Naive B cell (primary cell): Measurements from ENCODE around the gene LRRC7. TPM values are rescaled to one million over a fixed set of nuclear protein-coding genes. Genes with fewer than 3 reads are reported as not detected.

Experiments
- ATAC-seq, 2 donors: fragments of 150-1000 bp; cut with Tn5 transposase; 2 replicates each; pipeline ENCODE4 v1.10.0; 2021; ENCODE audit warnings: low read depth in 2 of 2, mild to moderate bottlenecking in 2 of 2, moderate library complexity in 2 of 2
- DNase-seq: peaks from one replicate; pipeline ENCODE4 v3.0.0; 2022
- H3K27ac Mint-ChIP-seq, 6 donors: one replicate each; pipeline ENCODE4 v1.8.0; 2020 to 2022; ENCODE audit warnings: mild to moderate bottlenecking in 6 of 6, mixed read lengths in 6 of 6, moderate library complexity in 5 of 6, inconsistent platforms in 2 of 6
- H3K27me3 Mint-ChIP-seq, 3 donors: one replicate each; pipeline ENCODE4 v1.8.0; 2021 to 2022; ENCODE audit warnings: mixed read lengths in 3 of 3, mild to moderate bottlenecking in 1 of 3
- H3K36me3 Mint-ChIP-seq, 2 donors: one replicate each; pipeline ENCODE4 v1.8.0; 2020 to 2022; ENCODE audit warnings: mixed read lengths in 2 of 2, inconsistent platforms in 1 of 2, mild to moderate bottlenecking in 1 of 2
- H3K4me1 Mint-ChIP-seq, 3 donors: one replicate each; pipeline ENCODE4 v1.8.0; 2020 to 2022; ENCODE audit warnings: mixed read lengths in 3 of 3, inconsistent platforms in 1 of 3, mild to moderate bottlenecking in 1 of 3, moderate library complexity in 1 of 3
- H3K4me3 Mint-ChIP-seq, 8 donors: one replicate each; pipeline ENCODE4 v1.8.0; 2020 to 2022; ENCODE audit warnings: mild to moderate bottlenecking in 8 of 8, mixed read lengths in 8 of 8, moderate library complexity in 8 of 8, inconsistent platforms in 2 of 8
- H3K9me3 Mint-ChIP-seq, 7 donors: one replicate each; pipeline ENCODE4 v1.8.0; 2020 to 2022; ENCODE audit warnings: mixed read lengths in 7 of 7, mild to moderate bottlenecking in 5 of 7, inconsistent platforms in 2 of 7, moderate library complexity in 1 of 7
- polyA plus RNA-seq, 6 donors: library from polyadenylated mRNA; unstranded; fragments of 300-500 nt; fragmentation: Illumina TruSeq; gene quantifications; one replicate each; pipeline ENCODE4 v1.2.3, GENCODE V29; 2021; ENCODE audit warnings: low read depth in 6 of 6

The LRRC7 gene
- under 1 TPM in 1 of 6 donors, not detected in 5; 0.13 TPM for polyA plus RNA-seq

DNA sequence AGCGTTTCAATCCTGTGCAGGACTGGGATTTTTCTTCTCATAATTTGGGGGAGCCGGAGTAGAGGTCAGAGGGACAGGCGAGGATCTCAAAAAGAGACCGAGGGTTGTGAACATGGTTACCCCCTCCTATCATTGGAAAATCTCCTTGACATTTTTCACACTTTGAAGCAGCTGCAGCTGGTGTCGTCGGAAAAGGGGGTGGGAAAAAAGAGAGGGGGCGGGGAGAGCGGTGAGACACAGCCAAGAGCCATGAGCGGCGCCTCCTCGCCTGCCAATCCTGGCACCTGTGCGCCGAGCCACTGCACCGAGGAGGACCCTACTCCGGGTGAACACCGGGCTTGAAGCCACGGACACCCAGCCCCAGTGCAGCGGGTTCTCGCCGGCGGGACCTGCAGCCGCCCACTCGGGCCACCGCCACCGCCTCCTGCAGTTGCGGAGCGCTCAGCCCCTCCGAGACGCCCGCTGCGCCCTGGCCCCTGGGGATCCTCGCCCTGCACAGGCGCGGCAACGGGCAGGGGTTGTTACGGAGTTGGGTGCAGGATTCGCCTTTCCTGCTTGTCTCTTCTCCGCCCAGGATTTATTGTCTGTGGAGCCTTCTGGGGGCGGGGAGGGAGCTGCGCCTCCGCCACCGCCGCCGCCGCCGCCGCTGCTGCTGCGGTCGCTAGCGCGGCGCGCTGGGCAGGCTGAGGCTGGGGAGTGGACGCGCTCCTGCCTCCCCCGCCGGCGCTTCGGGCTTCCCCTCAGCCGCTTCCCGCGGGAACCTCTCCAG is at the start of gene LRRC7:
Gene LRRC7, plus strand, starts transcription at position 271 of the 769 bp plus-strand sequence. CDS start 718 bp downstream, outside the sequence.
- ATAC-seq (no peak), DNase-seq (no peak)
- peak within 1 kb of the TSS in 6 of 8 donors; percentile 9 to 58 (median 49) for H3K4me3 Mint-ChIP-seq
- peaks cover 8 to 14% (median 9%) of the 10 kb centered on the region in 3 donors for H3K4me1 Mint-ChIP-seq
- H3K27me3 Mint-ChIP-seq: peaks cover 43 to 60% (median 46%) of the 10 kb centered on the region in 3 donors
- H3K36me3 Mint-ChIP-seq: peaks cover 0 to 16% of the 10 kb centered on the region in 2 donors
- H3K27ac Mint-ChIP-seq: peak within 1 kb of the TSS in 1 of 6 donors; percentile 32
- peaks cover 0 to 10% (median 2%) of the 10 kb centered on the region in 7 donors for H3K9me3 Mint-ChIP-seq

DNA sequence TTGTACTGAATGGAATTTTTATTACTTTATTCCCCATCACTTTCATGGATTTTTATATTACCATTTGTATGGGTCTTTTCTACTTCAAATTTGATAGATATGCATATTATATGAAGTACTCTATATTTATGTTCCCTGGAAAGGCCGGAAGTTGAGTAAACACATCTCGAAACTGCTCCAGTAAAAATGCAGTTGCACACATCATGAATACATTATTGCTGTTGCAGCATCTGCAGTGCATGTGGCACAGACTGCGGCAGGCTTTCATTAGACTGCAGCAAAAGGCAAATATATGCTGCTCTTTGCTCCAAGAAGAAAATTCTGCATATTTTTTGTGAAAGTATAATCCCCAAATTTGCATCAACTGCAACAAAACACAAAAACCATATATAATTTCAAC is 48.7 kb upstream of the LRRC7 start:
- DNase-seq: no peak
- no peaks in the 10 kb centered on the region for H3K36me3 Mint-ChIP-seq
- no peak for ATAC-seq
- no peak overlapping the region for H3K27ac Mint-ChIP-seq
- no peaks in the 10 kb centered on the region for H3K4me1 Mint-ChIP-seq
- H3K9me3 Mint-ChIP-seq: peaks cover 0 to 10% (median 0%) of the 10 kb centered on the region in 7 donors
- H3K4me3 Mint-ChIP-seq: no peak overlapping the region
- H3K27me3 Mint-ChIP-seq: no peaks in the 10 kb centered on the region

DNA sequence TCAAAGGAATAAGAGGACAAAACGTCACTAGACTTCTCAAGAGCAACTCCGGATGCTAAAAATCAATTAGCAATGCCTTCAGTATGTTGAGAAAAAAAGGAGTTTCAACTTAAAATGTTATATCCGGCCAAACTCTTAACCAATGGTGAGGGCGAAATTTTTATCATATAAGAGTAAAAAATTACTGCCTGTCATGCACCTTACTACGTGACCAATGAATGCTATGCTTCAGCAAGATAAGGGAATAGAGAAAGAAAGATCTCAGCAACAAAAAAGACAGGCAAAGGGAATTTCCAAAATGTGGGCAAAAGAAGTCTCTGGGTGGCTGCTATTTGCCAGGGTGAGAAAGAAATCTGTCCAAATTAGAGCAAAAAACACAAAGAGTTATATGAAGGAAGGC is 47.4 kb upstream of the LRRC7 start:
- Mint-ChIP-seq H3K9me3 (peaks cover 0 to 13% (median 0%) of the 10 kb centered on the region in 7 donors), H3K4me1 (no peaks in the 10 kb centered on the region), H3K27me3 (no peaks in the 10 kb centered on the region), H3K27ac (no peak overlapping the region), H3K36me3 (no peaks in the 10 kb centered on the region), H3K4me3 (no peak overlapping the region)
- ATAC-seq (no peak), DNase-seq (no peak)

DNA sequence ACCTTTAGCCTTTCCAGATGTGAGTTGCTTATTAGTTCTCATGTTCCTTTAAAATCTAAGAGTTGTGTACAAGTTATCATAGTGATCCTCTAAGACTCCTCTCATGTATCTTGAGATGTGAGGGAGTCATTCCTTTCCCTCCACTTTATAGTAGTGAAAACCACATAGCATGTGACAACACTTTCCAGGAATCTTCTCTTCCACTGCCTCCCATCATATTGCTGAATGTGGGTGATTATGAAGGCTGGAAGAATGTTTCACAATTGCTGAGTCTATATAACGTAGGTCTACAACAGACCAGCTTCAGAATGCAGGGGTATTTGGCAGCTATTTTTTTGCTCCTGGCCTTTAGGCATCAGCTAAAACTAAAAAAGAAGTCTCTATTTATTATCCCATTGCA is 44.7 kb upstream of the LRRC7 start:
- Mint-ChIP-seq H3K4me3 (no peak overlapping the region), H3K36me3 (no peaks in the 10 kb centered on the region), H3K27ac (peak overlapping the region in 1 of 6 donors; percentile 23), H3K4me1 (no peaks in the 10 kb centered on the region), H3K9me3 (peaks cover 0 to 9% (median 3%) of the 10 kb centered on the region in 7 donors), H3K27me3 (no peaks in the 10 kb centered on the region)
- ATAC-seq (no peak), DNase-seq (no peak)

DNA sequence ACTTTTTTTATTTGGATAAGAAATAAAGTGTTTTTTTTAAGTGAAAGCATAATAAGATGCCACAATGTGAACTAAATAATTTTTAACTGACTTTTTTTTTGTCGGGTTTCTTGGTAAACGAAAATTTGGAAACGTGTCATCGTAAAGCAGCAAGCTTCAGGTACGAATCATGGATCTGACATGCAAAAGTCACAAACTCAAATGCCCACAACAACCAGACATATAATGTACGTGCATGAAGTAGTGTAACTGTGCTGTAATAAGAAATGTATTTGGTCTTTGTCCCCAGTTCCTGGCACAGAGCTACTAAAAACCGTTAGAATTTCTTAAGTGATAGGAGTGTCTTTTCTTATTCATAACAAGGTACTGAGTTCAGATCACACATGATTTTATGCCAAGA is 44.3 kb upstream of the LRRC7 start:
- Mint-ChIP-seq H3K4me1 (no peaks in the 10 kb centered on the region), H3K27me3 (no peaks in the 10 kb centered on the region), H3K9me3 (peaks cover 0 to 9% (median 3%) of the 10 kb centered on the region in 7 donors), H3K36me3 (no peaks in the 10 kb centered on the region), H3K4me3 (no peak overlapping the region), H3K27ac (no peak overlapping the region)
- no peak for DNase-seq
- no peak for ATAC-seq

DNA sequence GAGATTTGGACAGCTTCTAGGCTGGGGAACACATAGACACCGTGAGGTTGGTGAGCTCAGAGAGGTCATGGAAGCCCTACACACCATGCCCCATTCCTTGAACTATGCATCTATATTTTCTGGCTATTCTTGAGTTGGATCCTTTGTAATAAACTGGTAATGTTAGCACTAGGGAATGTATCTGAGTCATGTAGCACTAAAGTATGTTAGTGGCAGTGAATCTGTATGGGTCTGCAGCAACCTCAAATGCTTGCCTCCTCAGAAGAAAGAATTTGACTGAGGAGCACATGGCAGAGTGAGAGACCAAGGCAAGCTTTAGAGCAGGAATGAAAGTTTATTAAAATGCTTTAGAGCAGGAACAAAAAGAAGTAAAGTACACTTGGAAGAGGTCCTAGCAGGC is 43.7 kb upstream of the LRRC7 start:
- no peaks in the 10 kb centered on the region for H3K36me3 Mint-ChIP-seq
- no peaks in the 10 kb centered on the region for H3K27me3 Mint-ChIP-seq
- H3K4me1 Mint-ChIP-seq: no peaks in the 10 kb centered on the region
- no peak overlapping the region for H3K27ac Mint-ChIP-seq
- H3K9me3 Mint-ChIP-seq: peaks cover 0 to 9% (median 3%) of the 10 kb centered on the region in 7 donors
- DNase-seq: no peak
- no peak overlapping the region for H3K4me3 Mint-ChIP-seq
- no peak for ATAC-seq

DNA sequence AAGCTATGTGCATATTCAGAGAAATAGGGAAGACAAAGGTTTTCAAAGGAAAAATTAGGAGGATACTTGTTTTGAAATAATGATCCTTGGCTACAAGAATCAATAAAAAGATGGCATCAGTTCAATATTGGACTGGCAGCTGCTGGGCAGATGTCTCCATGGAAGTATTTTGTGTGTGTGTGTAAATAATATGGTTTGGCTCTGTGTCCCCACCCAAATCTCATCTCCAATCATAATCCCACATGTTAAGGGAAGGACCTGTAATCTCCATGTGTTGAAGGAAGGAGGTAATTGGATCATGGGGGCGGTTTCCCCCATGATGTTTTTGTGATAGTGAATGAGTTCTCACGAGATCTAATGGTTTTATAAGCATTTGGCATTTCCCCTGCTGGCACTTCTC is 40.4 kb upstream of the LRRC7 start:
- no peak for ATAC-seq
- no peaks in the 10 kb centered on the region for H3K4me1 Mint-ChIP-seq
- peaks cover 0 to 9% (median 3%) of the 10 kb centered on the region in 7 donors for H3K9me3 Mint-ChIP-seq
- no peak for DNase-seq
- no peaks in the 10 kb centered on the region for H3K36me3 Mint-ChIP-seq
- H3K27me3 Mint-ChIP-seq: no peaks in the 10 kb centered on the region
- H3K4me3 Mint-ChIP-seq: no peak overlapping the region
- H3K27ac Mint-ChIP-seq: no peak overlapping the region

GRCh38 chr1:69528376-69528775 is 39.3 kb upstream of the LRRC7 start:
- no peaks in the 10 kb centered on the region for H3K4me1 Mint-ChIP-seq

GRCh38 chr1:69533343-69533742 is 34.4 kb upstream of the LRRC7 start:
- Mint-ChIP-seq H3K9me3 (peaks cover 0 to 5% (median 0%) of the 10 kb centered on the region in 7 donors), H3K27me3 (no peaks in the 10 kb centered on the region), H3K4me1 (no peaks in the 10 kb centered on the region)

More at GRCh38 chr1:69528376-69528775, 39.3 kb upstream of the LRRC7 start:
- H3K4me3 Mint-ChIP-seq: no peak overlapping the region
- H3K27me3 Mint-ChIP-seq: no peaks in the 10 kb centered on the region
- H3K27ac Mint-ChIP-seq: no peak overlapping the region
- peaks cover 0 to 14% (median 1%) of the 10 kb centered on the region in 7 donors for H3K9me3 Mint-ChIP-seq
- ATAC-seq: no peak
- H3K36me3 Mint-ChIP-seq: no peaks in the 10 kb centered on the region
- no peak for DNase-seq

DNA sequence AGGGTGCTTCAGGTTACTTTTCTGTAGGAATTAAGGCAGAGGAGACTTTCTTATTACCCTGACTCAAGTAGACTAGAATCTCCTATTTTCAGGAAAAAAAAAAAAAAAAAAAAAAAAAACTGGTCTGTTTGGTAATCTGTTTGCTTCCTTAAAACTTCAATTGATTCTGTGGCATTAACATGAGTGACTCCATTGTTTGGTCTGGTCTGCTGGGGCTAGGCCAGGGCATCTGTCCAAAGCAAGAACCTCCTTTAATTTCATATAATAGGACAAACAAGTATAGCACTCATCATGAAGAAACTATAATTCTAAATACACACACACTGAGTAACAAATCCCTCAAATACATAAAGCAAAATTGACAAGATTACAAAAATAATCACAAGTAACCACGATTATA is 32.9 kb upstream of the LRRC7 start:
- ATAC-seq (no peak), DNase-seq (no peak)
- H3K4me3 Mint-ChIP-seq: no peak overlapping the region
- H3K4me1 Mint-ChIP-seq: no peaks in the 10 kb centered on the region
- peaks cover 0 to 11% (median 5%) of the 10 kb centered on the region in 7 donors for H3K9me3 Mint-ChIP-seq
- H3K27ac Mint-ChIP-seq: no peak overlapping the region
- H3K27me3 Mint-ChIP-seq: no peaks in the 10 kb centered on the region
- H3K36me3 Mint-ChIP-seq: no peaks in the 10 kb centered on the region

More at GRCh38 chr1:69533343-69533742, 34.4 kb upstream of the LRRC7 start:
- H3K27ac Mint-ChIP-seq: no peak overlapping the region
- no peaks in the 10 kb centered on the region for H3K36me3 Mint-ChIP-seq
- no peak for DNase-seq
- no peak for ATAC-seq
- no peak overlapping the region for H3K4me3 Mint-ChIP-seq

DNA sequence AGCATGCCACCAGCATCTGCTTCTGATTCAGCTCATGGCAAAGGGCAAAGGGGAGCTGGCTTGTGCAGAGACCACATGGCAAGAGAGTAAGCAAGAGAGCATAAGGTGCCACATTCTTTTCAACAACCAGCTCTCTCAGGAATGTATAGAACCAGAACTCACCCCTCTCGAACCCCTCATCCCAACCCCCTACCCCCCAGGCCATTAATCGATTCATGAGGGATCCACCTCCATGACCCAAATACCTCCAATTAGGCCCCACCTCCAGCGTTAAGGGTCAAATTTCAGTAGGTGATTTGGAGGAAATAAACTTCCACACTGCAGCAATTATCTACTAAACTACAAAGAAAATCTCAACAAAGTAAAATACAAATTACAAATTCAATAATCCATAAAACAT is 32.2 kb upstream of the LRRC7 start:
- Mint-ChIP-seq H3K4me1 (no peaks in the 10 kb centered on the region), H3K36me3 (no peaks in the 10 kb centered on the region), H3K9me3 (peaks cover 0 to 11% (median 5%) of the 10 kb centered on the region in 7 donors), H3K27ac (no peak overlapping the region), H3K4me3 (no peak overlapping the region), H3K27me3 (no peaks in the 10 kb centered on the region)
- DNase-seq (no peak), ATAC-seq (no peak)

DNA sequence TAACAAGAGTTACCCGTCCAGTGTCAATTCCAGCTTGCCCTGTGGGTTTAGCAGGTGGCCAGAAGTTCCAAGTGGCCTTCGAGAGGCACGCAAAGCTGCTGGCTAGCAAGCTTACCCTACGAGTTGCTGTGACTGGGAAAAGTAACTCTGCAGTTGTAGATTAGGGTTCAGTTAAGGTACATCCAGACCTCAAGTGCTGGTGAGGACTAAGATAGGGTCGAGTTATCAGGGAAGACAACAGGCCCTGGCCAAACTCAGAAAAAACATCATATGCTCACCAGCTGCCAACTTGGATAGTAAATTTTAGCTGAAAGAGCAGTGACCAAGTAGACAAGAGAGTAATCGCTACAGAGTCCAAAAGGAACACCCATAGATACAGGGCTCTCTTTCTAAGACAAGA is 27.7 kb upstream of the LRRC7 start:
- H3K36me3 Mint-ChIP-seq: no peaks in the 10 kb centered on the region
- DNase-seq (no peak), ATAC-seq (no peak)
- H3K27me3 Mint-ChIP-seq: no peaks in the 10 kb centered on the region
- no peak overlapping the region for H3K4me3 Mint-ChIP-seq
- no peak overlapping the region for H3K27ac Mint-ChIP-seq
- H3K9me3 Mint-ChIP-seq: peaks cover 0 to 11% (median 5%) of the 10 kb centered on the region in 7 donors
- no peaks in the 10 kb centered on the region for H3K4me1 Mint-ChIP-seq

GRCh38 chr1:69551476-69552324 is 16.0 kb upstream of the LRRC7 start:
- peak overlapping the region in 1 of 8 donors; percentile 34 for H3K4me3 Mint-ChIP-seq
- peaks cover 0 to 9% (median 0%) of the 10 kb centered on the region in 7 donors for H3K9me3 Mint-ChIP-seq
- no peaks in the 10 kb centered on the region for H3K4me1 Mint-ChIP-seq
- no peaks in the 10 kb centered on the region for H3K36me3 Mint-ChIP-seq
- H3K27ac Mint-ChIP-seq: no peak overlapping the region
- ATAC-seq (no peak), DNase-seq (no peak)
- no peaks in the 10 kb centered on the region for H3K27me3 Mint-ChIP-seq
